Large intestine (tissue), 3 donors: Measurements from ENCODE around the gene SHISAL1. TPM values are rescaled to one million over a fixed set of nuclear protein-coding genes. Genes with fewer than 3 reads are reported as not detected.

Experiments used
- DNase-seq, 2 donors: peaks; one replicate each; pipeline versions ENCODE4 v3.0.0 to v3.0.0-alpha.2; 2013
- H3K27ac ChIP-seq: one replicate; pipeline ENCODE4 v1.5.1; 2013; ENCODE audit warnings: low read length
- H3K27me3 ChIP-seq: 2 replicates; pipeline ENCODE4 v1.6.1; 2013; ENCODE audit warnings: low read length; ENCODE audit not compliant: control insufficient read depth, insufficient read depth
- H3K36me3 ChIP-seq: 2 replicates; pipeline ENCODE4 v1.6.1; 2013; ENCODE audit warnings: low read length; ENCODE audit not compliant: control insufficient read depth, insufficient read depth
- H3K4me1 ChIP-seq: one replicate; pipeline ENCODE4 v1.6.1; 2013; ENCODE audit warnings: low read length; ENCODE audit not compliant: control insufficient read depth, insufficient read depth
- H3K4me3 ChIP-seq: one replicate; pipeline ENCODE4 v1.5.1; 2013; ENCODE audit warnings: low read length
- H3K9me3 ChIP-seq: one replicate; pipeline ENCODE4 v1.6.1; 2013; ENCODE audit warnings: mild to moderate bottlenecking, low read depth, low read length, moderate library complexity; ENCODE audit not compliant: control insufficient read depth
- WGBS: methylation state at CpG from one replicate; pipeline ENCODE4 v1.1.5; 2013; ENCODE audit warnings: low lambda C conversion rate; ENCODE audit not compliant: insufficient coverage; 5-methylcytosine and 5-hydroxymethylcytosine counted together
- polyA plus RNA-seq: library from polyadenylated mRNA; unstranded; fragments of 120-200 nt; gene quantifications from one replicate; pipeline ENCODE4 v1.2.1, GENCODE V29; 2013

SHISAL1 gene
- polyA plus RNA-seq, 1 donor: 1.9 TPM

GRCh38 chr22:44260216-44261035 is 52.3 kb downstream of the SHISAL1 start:
- WGBS: no CpG with 5 or more reads among the region's 16 CpGs
- Histone ChIP-seq H3K36me3 (no peaks in the 10 kb centered on the region), H3K9me3 (no peaks in the 10 kb centered on the region), H3K4me3 (no peak overlapping the region), H3K27me3 (no peaks in the 10 kb centered on the region), H3K4me1 (no peaks in the 10 kb centered on the region), H3K27ac (no peak overlapping the region)
- DNase-seq: no peak

- H3K9me3 ChIP-seq: no peaks in the 10 kb centered on the region
- 0% methylated on average over 1 of the region's 19 CpGs for WGBS
- H3K27me3 ChIP-seq: no peaks in the 10 kb centered on the region
- H3K4me1 ChIP-seq: no peaks in the 10 kb centered on the region
- H3K27ac ChIP-seq: no peak overlapping the region
- DNase-seq: no peak
- no peak overlapping the region for H3K4me3 ChIP-seq
- H3K36me3 ChIP-seq: no peaks in the 10 kb centered on the region
Observed at GRCh38 chr22:44259366-44260215, 53.2 kb downstream of the SHISAL1 start.

- H3K9me3 ChIP-seq: no peaks in the 10 kb centered on the region
- DNase-seq: no peak
- H3K27ac ChIP-seq: no peak overlapping the region
- no peaks in the 10 kb centered on the region for H3K36me3 ChIP-seq
- H3K4me3 ChIP-seq: no peak overlapping the region
- H3K4me1 ChIP-seq: no peaks in the 10 kb centered on the region
- WGBS: 30% methylated on average over 2 of the region's 13 CpGs
- no peaks in the 10 kb centered on the region for H3K27me3 ChIP-seq
Observed at GRCh38 chr22:44256556-44257485, 55.9 kb downstream of the SHISAL1 start.

- no CpG with 5 or more reads among the region's 6 CpGs for WGBS
- Histone ChIP-seq H3K27ac (no peak overlapping the region), H3K4me1 (no peaks in the 10 kb centered on the region), H3K27me3 (no peaks in the 10 kb centered on the region), H3K4me3 (no peak overlapping the region), H3K9me3 (no peaks in the 10 kb centered on the region), H3K36me3 (no peaks in the 10 kb centered on the region)
- DNase-seq: no peak
Observed at GRCh38 chr22:44256085-44256484, 56.7 kb downstream of the SHISAL1 start.

- WGBS: no CpG with 5 or more reads among the region's 2 CpGs
Observed at GRCh38 chr22:44254811-44255210, 57.9 kb downstream of the SHISAL1 start.

GRCh38 chr22:44249376-44250147 is 63.2 kb downstream of the SHISAL1 start:
- no peak for DNase-seq
- no peaks in the 10 kb centered on the region for H3K36me3 ChIP-seq
- H3K4me3 ChIP-seq: no peak overlapping the region
- H3K27me3 ChIP-seq: no peaks in the 10 kb centered on the region
- WGBS: 100% methylated on average over 2 of the region's 12 CpGs
- H3K9me3 ChIP-seq: no peaks in the 10 kb centered on the region
- H3K27ac ChIP-seq: no peak overlapping the region
- no peaks in the 10 kb centered on the region for H3K4me1 ChIP-seq

More at GRCh38 chr22:44254811-44255210, 57.9 kb downstream of the SHISAL1 start:
- Histone ChIP-seq H3K27ac (no peak overlapping the region), H3K27me3 (no peaks in the 10 kb centered on the region), H3K4me3 (no peak overlapping the region), H3K36me3 (no peaks in the 10 kb centered on the region), H3K4me1 (no peaks in the 10 kb centered on the region), H3K9me3 (no peaks in the 10 kb centered on the region)
- DNase-seq: no peak

GRCh38 chr22:44248926-44249325 is 63.8 kb downstream of the SHISAL1 start:
- Histone ChIP-seq H3K9me3 (no peaks in the 10 kb centered on the region), H3K4me3 (no peak overlapping the region), H3K4me1 (no peaks in the 10 kb centered on the region), H3K27ac (no peak overlapping the region), H3K27me3 (no peaks in the 10 kb centered on the region), H3K36me3 (no peaks in the 10 kb centered on the region)
- no peak for DNase-seq
- WGBS: no CpG with 5 or more reads among the region's 10 CpGs

- no peak overlapping the region for H3K27ac ChIP-seq
- DNase-seq: no peak
- no peaks in the 10 kb centered on the region for H3K4me1 ChIP-seq
- no CpG with 5 or more reads among the region's 25 CpGs for WGBS
- H3K9me3 ChIP-seq: no peaks in the 10 kb centered on the region
- H3K4me3 ChIP-seq: no peak overlapping the region
- H3K27me3 ChIP-seq: no peaks in the 10 kb centered on the region
- no peaks in the 10 kb centered on the region for H3K36me3 ChIP-seq
Observed at GRCh38 chr22:44247923-44248892, 64.5 kb downstream of the SHISAL1 start.

- DNase-seq: no peak
- WGBS: no CpG with 5 or more reads among the region's 5 CpGs
- H3K4me3 ChIP-seq: no peak overlapping the region
Observed at GRCh38 chr22:44247346-44247745, 65.4 kb downstream of the SHISAL1 start.

More at GRCh38 chr22:44247346-44247745, 65.4 kb downstream of the SHISAL1 start:
- Histone ChIP-seq H3K4me1 (no peaks in the 10 kb centered on the region), H3K27me3 (no peaks in the 10 kb centered on the region), H3K9me3 (no peaks in the 10 kb centered on the region), H3K36me3 (no peaks in the 10 kb centered on the region), H3K27ac (no peak overlapping the region)
